Right lobe of liver (tissue), 4 donors: ENCODE results near the gene AMER2.

Source experiments
- POLR2A ChIP-seq: fragments of 450-650 bp; IDR thresholded peaks from one replicate; pipeline ENCODE4 v1.6.1; 2017; ENCODE audit warnings: antibody characterized with exemption, mild to moderate bottlenecking
- TF ChIP-seq, protein P1 (sequence below), 4 donors: fragments of 200-600 bp in 3 of 4; fragments of 450-650 bp in 1 of 4; IDR thresholded peaks; one replicate each; pipeline versions ENCODE4 v1.5.1 to v1.8.0; 2016 to 2022; ENCODE audit warnings: antibody characterized with exemption in 4 of 4, mild to moderate bottlenecking in 2 of 4
- donor health status: DM: no; HTN: no; CAD: no.
- donor health status: DM: no; HTN: no; CAD: no.
- donor health status: DM: no; HTN: yes; CAD: no.

DNA sequence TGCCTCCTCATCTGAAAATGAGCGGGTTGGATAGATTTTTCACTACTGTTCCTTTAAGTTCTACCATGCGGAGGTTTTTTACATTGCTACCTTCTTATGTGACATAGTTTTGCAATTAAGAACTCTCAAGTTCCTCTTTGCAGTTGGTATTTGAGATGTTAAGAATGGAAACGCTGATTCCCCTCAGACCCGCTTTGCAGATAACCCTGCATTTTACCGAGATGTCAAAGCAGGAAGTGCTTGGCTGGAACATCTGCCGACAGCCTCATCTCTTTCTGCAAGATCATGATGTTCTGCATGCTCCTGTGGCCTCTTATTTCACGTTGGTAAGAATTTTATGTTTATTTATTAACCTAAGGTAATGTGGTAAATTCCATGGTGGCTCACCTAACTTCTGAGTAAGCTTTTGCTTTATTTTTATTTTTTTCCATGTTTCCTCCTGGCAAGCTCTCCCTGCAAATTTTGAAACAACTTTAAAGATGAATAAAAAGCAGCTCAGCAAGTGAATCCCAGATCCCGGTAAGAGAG lies 53.6 kb downstream of the AMER2 start:
- TF ChIP-seq POLR2A: no peak
- TF ChIP-seq, protein P1, sequence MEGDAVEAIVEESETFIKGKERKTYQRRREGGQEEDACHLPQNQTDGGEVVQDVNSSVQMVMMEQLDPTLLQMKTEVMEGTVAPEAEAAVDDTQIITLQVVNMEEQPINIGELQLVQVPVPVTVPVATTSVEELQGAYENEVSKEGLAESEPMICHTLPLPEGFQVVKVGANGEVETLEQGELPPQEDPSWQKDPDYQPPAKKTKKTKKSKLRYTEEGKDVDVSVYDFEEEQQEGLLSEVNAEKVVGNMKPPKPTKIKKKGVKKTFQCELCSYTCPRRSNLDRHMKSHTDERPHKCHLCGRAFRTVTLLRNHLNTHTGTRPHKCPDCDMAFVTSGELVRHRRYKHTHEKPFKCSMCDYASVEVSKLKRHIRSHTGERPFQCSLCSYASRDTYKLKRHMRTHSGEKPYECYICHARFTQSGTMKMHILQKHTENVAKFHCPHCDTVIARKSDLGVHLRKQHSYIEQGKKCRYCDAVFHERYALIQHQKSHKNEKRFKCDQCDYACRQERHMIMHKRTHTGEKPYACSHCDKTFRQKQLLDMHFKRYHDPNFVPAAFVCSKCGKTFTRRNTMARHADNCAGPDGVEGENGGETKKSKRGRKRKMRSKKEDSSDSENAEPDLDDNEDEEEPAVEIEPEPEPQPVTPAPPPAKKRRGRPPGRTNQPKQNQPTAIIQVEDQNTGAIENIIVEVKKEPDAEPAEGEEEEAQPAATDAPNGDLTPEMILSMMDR (IDR thresholded peaks at IDR 0.05): no peak
